Left forelimb (tissue), 1 donor: Measurements from ENCODE around the gene LSR.

ENCODE experiments used
- DNase-seq: peaks from one replicate; pipeline ENCODE4 v3.0.0-alpha.2; 2018; ENCODE audit warnings: low spot score

Gene LSR

DNA sequence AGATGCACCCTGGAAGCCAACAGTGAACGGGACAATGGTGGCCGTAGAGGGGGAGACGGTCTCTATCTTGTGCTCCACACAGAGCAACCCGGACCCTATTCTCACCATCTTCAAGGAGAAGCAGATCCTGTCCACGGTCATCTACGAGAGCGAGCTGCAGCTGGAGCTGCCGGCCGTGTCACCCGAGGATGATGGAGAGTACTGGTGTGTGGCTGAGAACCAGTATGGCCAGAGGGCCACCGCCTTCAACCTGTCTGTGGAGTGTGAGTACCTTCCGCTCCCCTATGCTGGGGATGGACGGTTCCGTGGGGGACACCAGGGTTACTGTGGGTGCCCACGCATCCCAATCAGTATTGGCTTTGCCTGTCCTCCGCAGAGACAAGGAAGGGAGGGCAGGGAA lies 53.6 kb downstream of the LSR start:
- no peak for DNase-seq

DNA sequence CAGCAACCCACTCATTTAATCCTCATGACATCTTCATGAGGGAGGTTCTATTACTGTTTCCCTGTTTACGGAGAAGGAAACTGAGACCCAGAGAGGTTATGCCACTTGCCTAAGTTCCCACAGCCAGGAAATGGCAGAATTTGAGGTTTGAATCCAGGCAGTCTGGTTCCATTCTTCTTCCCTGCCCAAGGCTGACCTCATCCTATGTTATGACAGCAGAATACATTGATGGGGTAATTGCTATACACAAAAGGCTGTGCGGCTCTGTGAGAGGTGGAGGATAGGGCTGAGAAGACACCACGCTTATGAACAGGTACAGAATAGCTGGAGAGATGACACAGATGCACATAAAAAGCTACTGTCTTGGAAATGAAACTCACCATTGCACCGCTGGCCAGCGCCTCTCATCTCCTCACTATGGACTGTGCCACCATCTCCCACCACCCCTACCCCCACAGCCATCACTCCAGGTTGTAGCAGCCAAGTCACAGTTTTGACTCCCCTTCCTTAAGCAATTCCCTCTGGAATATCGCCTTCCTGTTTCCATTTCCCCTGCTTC lies 54.6 kb downstream of the LSR start:
- DNase-seq, result no peak

DNA sequence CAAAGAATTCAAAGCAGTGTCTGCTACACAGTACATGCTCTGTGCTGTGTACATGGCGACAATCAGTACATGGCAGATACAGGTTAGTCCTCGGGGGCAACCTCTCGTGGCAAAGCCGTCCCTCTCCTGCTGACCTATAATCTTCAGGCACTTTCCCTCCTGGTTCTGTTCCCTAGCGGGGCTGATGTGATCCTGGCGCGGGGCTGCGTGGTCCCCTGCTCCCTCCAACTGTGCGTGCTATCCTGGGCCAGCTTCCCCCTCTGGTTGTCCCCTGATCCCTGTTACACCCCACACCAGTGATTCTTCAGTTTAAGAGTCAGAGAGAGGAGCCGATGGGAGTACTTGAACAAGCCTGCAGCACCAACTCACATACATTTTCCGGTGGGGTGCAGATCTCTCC lies 55.2 kb downstream of the LSR start:
- DNase-seq, result no peak

DNA sequence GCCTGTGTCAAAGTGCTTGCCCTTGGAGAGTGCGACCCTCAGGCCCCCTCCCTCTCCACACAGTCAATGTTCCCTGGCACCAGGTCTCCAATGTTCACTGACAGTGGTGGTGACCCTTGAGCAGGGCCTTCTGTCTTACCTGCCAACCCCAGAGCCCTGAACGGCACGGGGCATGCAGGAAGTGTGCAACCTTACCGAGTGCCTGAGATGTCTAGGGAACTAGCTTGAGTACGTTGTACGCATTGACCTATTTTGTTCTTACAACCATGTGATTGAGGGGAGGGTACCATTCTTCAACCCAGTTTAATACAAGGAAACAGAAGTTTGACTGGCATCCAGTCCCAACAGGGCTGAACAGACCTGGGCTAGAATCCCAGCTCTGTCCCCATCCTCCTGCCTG lies 56.4 kb downstream of the LSR start:
- no peak for DNase-seq

DNA sequence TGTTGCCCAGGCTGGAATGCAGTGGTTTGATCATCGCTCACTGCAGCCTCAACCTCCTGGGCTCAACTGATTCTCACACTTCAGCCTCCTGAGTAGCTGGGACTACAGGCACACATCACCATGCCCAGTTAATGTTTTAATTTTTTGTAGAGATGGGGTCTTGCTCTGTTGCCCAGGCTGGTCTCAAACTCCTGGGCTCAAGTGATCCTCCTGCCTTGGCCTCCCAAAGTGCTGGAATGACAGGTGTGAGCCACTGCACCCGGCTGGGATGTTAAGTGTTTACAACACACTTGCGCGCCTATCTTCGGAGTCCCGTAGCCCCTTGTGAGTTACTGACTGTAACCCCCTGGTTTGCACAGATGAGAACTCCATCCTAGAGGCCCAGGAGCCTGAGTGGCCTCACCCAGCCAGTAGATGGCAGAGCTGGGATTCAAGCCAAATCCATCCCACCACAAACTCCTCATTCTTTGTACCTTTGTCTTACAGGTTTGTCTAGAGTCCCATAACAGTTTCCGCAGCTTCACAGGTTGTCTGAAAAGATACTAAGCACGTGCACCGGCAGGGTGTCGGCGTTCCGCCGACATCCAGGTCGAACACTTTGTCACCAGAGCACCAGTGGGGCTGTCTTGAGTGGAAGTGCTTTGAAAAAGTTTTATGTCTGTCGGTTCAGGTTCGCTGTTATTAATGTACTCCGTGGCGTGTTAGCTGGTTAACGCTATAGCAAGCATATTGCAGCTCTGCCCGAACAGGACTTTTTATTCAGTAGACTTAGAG lies 57.9 kb downstream of the LSR start:
- DNase-seq, result no peak

DNA sequence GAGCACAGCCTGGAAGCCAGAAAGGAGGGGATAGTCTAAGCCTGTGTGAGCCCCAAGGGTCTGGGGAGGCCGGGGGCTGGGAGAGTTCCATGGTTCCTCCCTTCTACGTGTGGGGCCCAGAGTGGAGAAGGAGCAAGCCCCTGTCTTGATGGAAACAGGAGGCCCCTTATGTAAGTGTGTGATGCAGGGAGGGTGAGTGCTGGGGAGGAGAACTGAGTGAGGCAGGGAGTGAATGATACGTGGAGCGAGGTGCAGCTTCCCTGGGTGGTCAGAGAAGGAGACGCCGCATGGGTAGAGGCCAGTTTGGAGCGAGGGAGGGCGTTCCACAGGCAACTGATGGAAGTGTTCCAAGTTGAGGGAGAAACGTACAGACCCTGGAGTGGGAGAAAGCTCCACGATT lies 59.1 kb downstream of the LSR start:
- DNase-seq, result no peak

DNA sequence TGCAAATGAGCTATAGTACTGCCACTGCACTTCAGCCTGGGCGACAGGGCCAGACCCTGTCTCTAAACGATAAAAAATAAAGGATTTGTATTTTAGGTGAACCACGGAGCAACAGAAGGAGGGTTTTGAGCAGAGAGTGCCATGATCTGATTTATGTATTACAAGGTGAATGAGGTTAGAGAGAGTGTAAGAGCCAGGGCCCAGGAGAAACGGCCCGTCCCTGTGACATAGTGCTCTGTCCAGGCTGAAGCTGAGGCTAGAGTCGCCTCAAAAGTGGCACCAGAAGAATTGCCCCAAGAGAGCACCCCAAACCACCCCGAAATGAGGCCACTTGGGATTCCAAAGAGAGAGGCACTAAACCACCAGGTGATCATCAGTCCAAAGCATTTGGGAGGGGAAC lies 60.1 kb downstream of the LSR start:
- DNase-seq, result no peak

DNA sequence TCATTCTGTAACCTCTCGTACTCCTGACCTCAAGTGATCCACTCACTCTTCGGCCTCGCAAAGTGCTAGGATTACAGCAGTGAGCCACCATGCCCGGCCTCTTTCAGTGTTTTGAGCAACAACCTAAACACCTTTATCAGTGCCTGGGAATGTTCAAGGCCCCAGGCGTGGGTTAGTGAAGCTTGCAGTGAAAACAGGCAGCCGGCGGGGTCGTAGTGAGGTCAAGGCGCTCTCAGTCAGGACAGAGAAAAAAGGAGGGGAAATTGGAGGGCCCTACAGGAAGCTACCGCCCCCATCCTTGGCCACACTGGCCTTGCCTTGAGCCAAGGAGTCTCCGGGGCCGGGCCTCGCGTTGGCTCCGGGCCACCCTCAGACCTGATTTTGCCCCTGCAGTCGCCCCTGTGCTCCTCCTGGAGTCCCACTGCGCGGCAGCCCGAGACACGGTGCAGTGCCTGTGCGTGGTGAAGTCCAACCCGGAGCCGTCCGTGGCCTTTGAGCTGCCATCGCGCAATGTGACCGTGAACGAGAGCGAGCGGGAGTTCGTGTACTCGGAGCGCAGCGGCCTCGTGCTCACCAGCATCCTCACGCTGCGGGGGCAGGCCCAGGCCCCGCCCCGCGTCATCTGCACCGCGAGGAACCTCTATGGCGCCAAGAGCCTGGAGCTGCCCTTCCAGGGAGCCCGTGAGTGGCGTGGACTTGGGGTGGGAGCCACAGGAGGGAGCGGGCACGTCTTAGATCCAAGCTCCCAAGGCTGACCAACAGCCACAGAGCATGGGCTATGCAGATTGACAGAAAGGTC lies 60.9 kb downstream of the LSR start:
- DNase-seq, result no peak

DNA sequence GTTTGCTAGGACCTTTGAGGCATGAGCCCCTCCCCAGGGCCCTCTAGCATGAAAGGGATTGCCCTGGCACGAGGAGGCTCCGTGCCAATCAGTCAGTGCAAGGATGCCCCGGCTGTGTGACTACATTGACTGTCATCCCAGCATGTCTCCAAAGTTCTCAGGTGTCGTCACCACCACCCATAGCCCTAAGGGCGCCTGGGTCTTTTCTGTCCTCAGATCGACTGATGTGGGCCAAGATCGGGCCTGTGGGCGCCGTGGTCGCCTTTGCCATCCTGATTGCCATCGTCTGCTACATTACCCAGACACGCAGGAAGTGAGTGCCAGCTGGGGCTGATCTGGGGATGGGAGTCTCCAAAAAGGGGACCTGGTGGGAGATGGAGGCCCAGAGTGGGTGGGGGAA lies 61.5 kb downstream of the LSR start:
- no peak for DNase-seq

DNA sequence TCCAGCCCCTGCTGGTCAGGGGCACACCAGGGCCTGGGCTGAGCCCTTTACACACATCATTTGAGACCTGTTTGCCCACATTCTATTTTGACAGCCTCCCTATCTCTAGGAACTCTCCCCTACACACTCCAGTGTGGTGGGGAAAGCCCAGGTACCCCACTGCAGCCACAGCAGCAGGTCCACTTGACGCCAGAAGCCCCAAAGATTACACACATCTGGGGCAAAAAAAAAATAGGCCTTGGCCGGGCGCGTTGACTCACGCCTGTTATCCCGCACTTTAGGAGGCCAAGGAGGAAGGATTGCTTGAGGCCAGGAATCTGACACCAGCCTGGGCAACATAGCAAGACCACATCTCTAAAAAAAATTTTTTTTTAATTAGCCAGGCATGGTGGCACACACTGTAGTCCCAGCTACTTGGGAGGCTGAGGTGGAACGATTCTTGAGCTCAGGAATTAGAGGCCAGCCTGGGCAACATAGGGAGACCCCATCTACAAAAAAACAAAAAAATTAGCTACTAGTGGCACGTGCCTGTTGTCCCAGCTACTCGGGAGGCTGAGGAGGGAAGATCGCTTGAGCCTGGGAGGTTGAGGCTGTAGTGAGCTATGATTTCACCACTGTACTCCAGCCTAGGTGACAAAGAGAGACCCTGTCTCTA lies 62.1 kb downstream of the LSR start:
- DNase-seq, result no peak

DNA sequence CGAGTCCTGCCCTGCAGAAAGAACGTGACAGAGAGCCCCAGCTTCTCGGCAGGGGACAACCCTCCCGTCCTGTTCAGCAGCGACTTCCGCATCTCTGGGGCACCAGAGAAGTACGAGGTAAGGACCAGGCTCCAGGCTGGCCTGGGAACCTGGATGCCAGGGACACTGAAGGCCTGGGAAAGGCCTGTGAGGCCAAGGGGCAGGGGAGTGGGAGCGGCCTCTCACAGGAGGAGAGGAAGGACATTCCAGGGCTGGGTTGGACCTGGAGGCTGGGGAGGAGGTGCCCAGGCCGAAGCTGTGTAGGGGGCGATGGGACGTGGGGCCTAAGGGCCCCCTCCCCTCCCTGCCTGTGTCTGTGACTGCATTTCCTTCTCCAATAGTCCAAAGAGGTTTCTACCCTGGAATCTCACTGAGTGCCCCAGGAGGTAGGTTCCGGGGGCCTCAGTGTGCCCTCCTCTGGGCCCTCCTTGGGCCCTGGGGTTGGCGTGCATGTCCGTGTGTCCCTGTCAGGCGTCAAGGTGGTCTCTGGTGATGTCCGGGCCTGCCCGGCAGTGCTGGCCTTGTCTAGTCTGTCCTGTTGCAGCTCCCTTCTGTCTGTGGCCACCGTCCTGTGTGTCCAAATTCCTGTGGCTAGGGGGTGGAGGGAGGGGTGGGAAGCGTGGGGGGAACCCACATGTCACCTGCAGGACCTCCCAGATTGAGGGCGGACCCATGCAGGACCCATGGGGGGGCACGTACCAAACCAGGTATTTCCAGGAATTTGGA lies 63.3 kb downstream of the LSR start:
- DNase-seq, result no peak

DNA sequence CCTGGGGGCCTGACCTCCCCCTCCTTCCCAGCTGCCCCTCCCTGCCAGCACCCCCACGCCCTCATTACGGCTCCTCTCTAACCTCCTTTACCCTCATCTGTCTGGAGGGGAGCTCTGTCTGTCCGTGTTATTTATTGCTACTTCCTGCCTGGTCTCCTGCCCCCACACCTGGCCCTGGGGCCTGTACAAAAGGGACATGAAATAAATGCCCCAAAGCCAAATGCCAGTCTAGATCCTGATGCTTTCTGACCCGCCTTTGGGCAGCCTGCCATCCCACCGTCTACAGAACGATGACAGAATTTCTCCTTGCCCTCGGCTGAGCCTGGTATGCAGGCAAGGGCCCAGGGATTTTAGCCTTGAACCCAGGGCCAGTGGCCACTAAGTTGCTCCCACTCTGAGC lies 64.8 kb downstream of the LSR start:
- DNase-seq, result no peak

DNA sequence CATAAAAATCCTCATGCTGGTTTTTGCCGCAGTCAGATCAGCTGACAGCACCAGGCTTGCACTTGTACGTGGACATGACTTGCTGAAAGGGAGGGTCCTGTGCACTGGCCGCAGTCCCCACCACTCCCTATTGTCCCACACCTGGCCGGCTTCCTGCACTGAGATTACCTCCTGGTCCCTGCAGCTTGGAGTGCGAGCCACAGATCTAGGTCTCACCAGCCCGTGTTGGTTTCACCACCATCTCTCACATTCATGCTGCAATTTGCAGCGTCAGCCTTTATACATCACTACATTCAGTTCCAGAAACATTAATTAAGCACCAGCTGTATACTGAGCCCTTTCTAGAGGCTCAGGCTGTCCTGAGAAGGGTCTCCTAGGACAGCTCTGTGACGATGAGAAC lies 65.2 kb downstream of the LSR start:
- no peak for DNase-seq

DNA sequence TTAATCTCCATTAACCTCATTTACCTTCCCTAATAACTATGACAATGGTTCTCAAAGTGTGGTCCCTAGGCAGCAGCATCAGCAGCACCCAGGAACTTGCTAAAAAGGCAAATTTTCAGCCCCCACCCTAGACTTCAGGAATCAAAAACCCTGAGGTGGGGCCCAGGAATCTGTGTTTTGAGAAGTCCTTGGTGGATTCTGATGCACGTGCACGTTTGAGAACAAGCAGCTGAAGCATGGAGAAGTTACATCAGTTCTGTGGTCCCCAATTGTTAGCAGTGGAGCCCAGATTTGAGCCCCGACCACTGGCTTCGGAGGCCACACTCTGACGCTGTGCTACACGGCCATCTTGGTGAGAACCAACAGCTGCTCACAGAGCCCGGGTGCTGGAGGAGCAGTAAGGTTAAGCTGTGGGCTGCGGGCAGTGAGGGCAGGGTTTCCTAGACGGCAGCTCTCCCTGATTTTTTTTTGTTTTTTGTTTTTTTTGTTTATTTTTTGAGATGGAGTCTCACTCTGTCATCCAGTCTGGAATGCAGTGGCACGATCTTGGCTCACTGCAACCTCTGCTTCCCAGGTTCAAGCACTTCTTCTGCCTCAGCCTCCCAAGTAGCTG lies 66.2 kb downstream of the LSR start:
- no peak for DNase-seq

DNA sequence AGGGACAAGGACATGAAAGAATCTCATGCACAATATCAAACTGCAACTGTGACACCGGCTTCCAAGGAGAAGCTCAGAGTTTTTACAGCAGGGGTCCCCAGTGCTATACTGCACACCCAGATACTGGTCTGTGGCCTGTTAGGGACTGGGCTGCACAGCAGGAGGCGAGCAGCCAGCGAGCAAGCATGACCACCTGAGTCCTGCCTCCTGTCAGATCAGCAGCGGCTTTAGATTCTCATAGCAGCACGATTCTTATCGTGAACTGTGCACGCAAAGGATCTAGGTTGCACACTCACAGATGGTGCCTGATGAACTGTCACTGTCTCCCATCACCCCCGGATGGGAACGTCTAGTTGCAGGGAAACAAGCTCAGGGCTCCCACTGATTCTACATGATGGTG lies 67.1 kb downstream of the LSR start:
- DNase-seq, result no peak

DNA sequence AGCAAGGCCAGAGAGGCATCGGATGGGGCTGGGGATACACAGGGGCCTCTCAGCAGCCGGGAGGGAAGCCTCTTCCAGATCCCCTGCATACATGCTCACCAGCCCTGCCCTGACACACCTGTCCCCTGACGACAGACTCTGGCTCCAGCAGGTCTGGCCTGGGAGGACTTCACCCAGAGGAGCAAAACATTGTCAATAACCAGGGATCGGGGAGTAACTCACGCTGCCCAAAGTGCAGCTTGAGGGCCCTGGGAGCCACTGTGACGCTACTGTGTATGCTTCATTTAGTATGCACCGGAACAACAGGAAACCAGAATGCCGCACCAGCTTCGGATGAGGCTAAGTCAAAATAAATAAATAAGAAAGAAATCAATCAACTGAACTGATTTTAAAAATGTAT lies 67.8 kb downstream of the LSR start:
- no peak for DNase-seq
